CD4-positive, alpha-beta T cell treated with Interleukin-17A for 4 hours (primary cell): ENCODE measurements around the gene MZB1.
"Not testable (repeated sequence)": the region's sequence is repeated elsewhere in the genome, so short reads cannot be mapped to it uniquely, and the experiment has no call there.

Experiments
- DNase-seq: peaks from one replicate; pipeline ENCODE4 v3.0.0-alpha.2; 2020; ENCODE audit warnings: mixed read lengths

Gene MZB1

DNA sequence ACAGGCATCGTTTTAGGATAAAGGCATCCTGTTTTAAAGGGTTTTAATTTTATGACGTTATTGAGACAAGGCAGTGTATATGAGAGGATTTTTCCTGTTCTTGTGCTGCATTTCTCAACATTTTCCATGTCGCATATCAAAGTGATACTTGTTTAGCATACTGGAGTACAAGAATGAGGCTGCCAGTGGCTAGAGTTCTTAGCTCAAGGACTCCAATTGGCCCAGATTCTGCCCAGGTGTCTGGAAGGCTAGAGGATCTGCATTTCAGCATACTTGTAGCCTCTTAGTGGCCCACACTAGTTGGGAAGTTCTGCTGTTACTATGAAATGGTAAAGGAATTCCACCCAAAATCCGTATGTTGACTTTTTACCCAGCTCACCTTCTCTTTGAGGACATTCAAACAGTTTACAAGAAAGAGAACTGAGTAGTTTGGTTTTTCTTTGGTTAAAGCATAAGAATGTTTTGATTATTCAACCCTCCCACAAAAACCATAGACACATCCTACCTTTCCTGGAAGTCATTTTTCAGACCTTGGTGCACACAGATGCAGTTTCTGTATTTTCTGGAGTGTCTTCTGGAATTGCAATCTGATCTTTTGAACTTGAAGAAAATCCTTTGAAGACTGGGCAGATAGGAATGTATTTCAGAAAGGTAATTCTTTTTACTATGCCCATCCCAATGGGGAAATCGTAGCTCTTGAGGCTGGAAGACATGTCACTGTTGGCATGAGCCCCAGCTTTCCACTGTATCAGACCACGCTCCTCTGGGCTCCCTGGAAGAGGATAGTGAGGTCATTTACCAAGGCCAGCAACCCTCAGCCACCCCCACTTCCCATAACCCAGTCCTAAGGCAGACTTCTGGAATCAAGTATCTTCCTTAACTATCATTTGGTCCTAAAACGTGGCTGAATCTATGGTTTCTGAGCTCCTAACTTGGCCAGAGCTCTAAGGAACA is 18.0 kb downstream of the MZB1 start:
- no peak for DNase-seq

DNA sequence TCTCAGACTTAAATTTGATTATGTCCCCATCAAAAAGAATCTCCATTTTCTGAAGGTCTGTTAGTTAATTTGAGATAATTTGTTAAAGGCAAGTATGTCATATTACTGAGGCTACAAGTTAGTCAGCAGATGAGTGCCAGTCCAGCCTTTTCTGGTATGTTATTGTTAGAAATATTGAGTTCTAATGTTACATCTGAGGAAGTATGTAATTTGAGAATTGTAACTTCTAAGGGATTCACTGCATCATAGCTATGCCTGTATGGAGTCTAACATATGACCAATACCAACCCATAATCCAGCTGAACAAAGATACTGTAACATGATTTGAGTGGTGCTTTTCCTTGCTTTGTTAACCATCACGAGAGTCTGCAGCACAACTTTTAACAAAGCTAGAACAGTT is 20.5 kb downstream of the MZB1 start:
- no peak for DNase-seq

GRCh38 chr5:139368613-139369012 is 21.1 kb downstream of the MZB1 start:
- no peak for DNase-seq

GRCh38 chr5:139364466-139364865 is 25.2 kb downstream of the MZB1 start:
- no peak for DNase-seq

- no peak for DNase-seq
Observed at GRCh38 chr5:139363937-139364336, 25.8 kb downstream of the MZB1 start.

DNA sequence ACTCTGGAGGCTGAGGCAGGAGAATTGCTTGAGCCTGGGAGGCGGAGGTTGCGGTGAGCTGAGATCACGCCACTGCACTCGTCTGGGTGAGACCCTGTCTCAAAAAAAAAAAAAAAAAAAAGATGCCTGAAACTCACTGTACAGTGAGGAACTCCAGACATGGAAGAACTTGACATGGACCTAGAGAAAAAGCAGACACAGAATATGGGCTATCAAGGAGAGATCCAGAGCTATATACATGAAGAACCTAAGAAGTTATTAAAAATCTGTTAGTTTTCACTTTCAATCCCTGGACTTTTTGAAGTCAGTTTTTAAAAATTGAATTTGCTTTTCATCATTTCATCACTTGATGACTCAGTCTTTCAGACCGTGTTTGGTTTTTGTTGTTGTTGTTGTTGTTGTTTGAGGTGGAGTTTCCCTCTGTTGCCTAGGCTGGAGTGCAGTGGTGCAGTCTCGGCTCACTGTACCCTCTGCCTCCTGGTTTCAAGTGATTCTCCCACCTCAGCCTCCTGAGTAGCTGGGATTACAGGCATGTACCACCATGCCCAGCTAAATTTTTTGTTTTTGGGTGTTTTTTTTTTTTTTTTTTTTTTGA is 27.8 kb downstream of the MZB1 start:
- DNase-seq, result no peak

GRCh38 chr5:139360384-139360783 is 29.3 kb downstream of the MZB1 start:
- no peak for DNase-seq

GRCh38 chr5:139358064-139358463 is 31.6 kb downstream of the MZB1 start:
- no peak for DNase-seq

DNA sequence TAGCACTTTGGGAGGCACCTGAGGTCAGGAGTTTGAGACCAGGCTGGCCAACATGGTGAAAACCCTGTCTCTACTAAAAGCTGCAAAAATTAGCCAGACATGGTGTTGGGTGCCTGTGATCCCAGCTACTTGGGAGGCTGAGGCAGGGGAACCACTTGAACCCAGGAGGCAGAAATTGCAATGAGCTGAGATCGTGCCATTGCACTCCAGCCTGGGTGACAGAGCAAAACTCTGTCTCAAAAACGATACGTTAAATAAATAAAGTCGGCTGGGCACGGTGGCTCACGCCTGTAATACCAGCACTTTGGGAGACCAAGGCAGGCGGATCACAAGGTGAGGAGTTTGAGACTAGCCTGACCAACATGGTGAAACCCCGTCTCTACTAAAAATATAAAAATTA is 33.8 kb downstream of the MZB1 start:
- not testable (repeated sequence) for DNase-seq

DNA sequence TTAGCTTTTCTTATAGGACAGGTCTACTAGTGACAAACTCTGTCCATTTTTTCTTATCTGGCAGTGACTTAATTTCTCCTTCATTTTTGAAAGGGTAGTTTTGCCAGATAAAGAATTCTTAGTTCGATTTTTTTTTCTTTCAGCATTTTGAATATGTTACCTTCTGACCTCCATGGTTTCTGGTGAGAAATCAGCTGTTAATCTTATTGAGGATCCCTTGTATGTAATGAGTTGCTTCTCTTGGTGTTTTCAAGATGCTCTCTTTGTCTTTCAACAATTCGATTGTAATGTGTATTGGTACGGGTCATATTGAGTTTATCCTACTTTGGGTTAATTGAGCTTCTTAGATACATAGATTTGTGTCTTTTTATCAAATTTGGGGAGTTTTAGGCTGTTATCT is 35.5 kb downstream of the MZB1 start:
- DNase-seq, result no peak

DNA sequence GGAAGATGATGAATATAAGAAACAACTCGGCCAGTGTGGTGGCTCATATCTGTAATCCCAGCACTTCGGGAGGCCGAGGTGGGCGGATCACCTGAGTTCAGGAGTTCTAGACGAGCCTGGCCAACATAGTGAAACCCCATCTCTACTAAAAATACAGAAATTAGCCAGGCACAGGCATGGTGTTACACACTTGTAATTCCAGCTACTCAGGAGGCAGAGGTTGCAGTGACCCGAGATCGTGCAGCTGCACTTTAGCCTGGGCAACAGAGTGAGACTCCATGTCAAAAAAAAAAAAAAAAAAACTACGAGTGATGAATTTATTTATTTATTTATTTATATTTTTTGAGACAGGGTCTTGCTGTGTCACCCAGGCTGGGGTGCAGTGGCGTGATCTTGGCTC is 41.9 kb downstream of the MZB1 start:
- DNase-seq, result not testable (repeated sequence)

- not testable (repeated sequence) for DNase-seq
Observed at GRCh38 chr5:139345442-139345841, 44.3 kb downstream of the MZB1 start.

DNA sequence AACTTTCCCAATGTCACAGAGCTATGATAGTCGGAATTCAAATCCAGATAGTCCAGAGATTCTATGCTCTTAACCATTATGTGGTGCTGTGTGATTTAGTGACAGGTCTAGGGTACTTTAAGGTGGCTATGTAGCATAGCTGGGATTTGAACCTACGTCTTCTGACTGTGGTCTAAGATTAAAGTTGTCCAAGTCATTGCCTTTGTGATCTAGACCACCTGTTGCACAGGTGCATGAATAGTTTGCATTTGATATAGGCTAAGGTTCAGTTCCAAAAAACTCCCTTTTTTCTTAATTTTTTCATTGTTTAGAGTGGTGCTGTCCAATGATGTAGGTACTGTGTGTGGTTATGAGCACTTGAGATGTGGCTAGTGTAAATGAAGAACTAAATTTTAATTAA is 45.5 kb downstream of the MZB1 start:
- DNase-seq, result no peak

GRCh38 chr5:139343476-139343875 is 46.2 kb downstream of the MZB1 start:
- no peak for DNase-seq

DNA sequence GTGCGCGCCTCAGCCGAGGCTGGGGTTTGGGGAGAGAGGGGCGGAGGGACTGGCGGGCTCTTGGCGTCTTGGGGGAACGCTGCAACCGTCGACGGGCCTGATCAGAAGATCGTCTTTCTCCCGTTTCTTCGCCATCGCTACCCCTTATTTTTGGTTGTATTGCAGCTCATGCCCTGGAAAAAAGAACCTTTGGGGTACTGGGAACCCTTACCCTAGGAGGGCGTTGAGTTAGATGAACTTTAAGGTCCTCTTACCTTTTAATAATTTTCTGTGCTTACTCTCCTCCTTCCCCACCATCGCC is 47.3 kb downstream of the MZB1 start:
- DNase-seq, result peak; percentile 85

- peak; percentile 99 for DNase-seq
Observed at GRCh38 chr5:139341689-139342422, 47.9 kb downstream of the MZB1 start, which contains the start of gene PAIP2. PAIP2 (plus strand) TSS chr5:139341854; CDS start chr5:139363785, 21,931 bp downstream.

GRCh38 chr5:139341187-139341688 is 48.5 kb downstream of the MZB1 start:
- no peak for DNase-seq

GRCh38 chr5:139340051-139340450 is 49.7 kb downstream of the MZB1 start:
- no peak for DNase-seq
